ENCODE measurements around the gene MEF2A.
"Not testable (repeated sequence)": the region's sequence is repeated elsewhere in the genome, so short reads cannot be mapped to it uniquely, and the experiment has no call there.

Gene MEF2A

DNA sequence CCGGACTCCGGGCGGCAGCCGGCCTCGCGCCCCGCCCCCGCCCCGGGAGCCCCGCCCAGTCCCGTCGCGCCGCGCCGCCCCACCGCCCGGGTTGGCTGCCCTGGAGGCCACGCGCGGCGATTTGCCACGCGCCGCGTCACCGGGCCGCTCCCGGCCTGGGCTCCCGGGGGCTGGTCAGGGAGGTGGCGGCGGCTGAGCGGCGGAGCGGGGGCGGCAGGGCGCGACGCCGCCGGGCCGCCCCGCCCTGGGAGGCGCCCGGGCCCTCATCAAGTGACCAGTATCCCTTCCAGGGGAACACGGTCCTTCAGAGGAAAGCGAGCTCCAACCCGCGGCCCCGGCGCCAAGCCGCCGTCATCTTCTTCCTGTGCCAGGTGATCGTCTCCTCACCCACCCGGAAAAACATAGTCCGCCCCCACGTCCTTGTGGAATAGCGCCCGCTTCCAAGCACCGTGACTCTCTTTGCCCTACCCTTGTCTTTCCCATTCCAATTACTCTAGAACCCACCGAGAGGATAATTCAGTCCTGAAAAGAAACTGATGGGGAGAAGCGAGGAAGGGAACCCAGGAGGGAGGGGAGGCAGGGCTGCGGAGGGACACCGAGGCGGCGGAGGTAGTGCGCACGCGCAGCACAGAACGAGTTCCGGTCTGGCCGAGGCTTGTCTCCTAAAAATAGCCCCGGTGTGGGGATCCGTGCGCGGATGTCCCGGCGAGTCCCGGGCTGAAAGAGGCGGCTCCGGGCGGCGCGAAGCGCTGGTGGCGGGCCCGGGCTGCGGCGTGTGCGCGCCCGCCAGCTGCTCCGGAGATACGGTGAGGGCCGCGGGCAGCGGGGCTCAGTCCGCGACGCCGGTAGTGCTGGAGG lies at the start of gene MEF2A:
Gene MEF2A, plus strand, starts transcription at position 686 of the 858 bp plus-strand sequence. CDS start 67,136 bp downstream, outside the sequence.
- CTCF ChIA-PET, result no interaction called here
- POLR2A ChIA-PET, result interaction anchor here (0.5 to 1.4 kb wide), 3 partner anchors 10 to 123 kb away, joined by 3 read pairs; no protein-coding TSS in a partner anchor
- TF ChIP-seq CTCF (IDR thresholded peaks at IDR 0.05; ENCODE audit: insufficient read depth, low read length, missing control alignments), result no peak

DNA sequence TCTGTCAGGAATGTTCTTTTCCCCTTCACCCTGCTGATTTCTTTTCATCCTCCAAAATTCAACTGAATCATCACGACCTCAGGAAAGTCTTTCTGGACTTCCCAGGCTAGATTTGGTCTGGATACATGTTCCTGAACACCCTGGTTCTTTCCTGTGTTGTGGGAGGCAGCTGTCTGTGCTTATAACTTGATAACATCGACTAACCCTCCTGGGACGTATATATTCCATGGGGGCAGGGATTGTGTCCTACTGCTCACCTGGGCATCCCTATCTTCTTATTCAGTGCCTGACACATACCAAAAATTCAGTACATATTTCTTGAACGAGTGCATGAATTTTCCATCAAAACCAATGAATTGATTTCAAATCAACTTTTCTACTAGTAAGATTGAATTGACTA lies 47.6 kb upstream of the MEF2A start:
- no peak overlapping the region for H3K4me3 ChIP-seq (ENCODE audit: low read depth, low read length)
- ChIA-PET POLR2A (no interaction called here), CTCF (no interaction called here)
- no peak for DNase-seq (ENCODE audit: low read depth, low spot score)
- TF ChIP-seq CTCF (IDR thresholded peaks at IDR 0.05; ENCODE audit: insufficient read depth, low read length, missing control alignments), result no peak

More for the DNA sequence above, at the start of gene MEF2A:
- DNase-seq (ENCODE audit: low read depth, low spot score), result peak; percentile 72
- H3K4me3 ChIP-seq (ENCODE audit: low read depth, low read length), result peak within 1 kb of the TSS; percentile 89

DNA sequence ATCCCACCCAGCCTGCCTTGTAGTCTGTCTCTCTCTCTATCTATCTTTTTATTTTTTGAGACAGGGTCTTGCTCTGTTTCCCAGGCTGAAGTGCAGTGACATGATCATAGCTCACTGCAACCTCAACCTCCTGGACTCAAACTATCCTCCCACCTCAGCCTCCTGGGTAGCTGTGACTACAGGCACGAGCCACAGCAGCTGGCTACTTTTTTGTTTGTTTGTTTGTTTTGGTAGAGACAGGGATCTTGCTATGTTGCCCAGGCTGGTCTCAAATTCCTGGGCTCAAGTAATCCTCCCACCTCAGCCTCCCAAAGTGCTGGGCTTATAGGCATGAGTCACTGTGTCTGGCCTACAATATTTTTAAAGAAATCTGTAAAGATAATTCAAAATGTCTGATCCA lies 46.4 kb upstream of the MEF2A start:
- H3K4me3 ChIP-seq (ENCODE audit: low read depth, low read length); POLR2A ChIA-PET; CTCF ChIA-PET; DNase-seq (ENCODE audit: low read depth, low spot score): not testable (repeated sequence)

DNA sequence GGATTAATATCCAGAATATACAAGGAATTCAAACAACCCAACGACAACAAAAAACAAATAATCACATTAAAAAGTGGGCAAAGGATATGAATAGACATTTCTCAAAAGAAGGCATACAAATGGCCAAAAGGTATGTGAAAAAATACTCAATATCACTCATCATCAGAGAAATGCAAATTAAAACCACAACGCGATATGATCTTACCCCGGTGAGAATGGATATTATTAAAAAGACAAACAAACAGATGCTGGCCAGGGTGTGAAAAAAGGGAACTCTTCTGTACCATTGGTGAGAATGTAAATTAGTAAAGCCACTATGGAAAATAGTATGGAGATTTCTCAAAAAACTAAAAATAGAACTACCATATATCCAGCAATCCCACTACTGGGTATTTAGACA lies 43.5 kb upstream of the MEF2A start:
- H3K4me3 ChIP-seq (ENCODE audit: low read depth, low read length), result no peak overlapping the region
- ChIA-PET POLR2A (no interaction called here), CTCF (no interaction called here)
- no peak for TF ChIP-seq CTCF (IDR thresholded peaks at IDR 0.05; ENCODE audit: insufficient read depth, low read length, missing control alignments)
- no peak for DNase-seq (ENCODE audit: low read depth, low spot score)

GRCh38 chr15:99526176-99526575 lies 39.6 kb upstream of the MEF2A start:
- POLR2A ChIA-PET, result no interaction called here
- CTCF ChIA-PET, result no interaction called here
- no peak overlapping the region for H3K4me3 ChIP-seq (ENCODE audit: low read depth, low read length)
- TF ChIP-seq CTCF (IDR thresholded peaks at IDR 0.05; ENCODE audit: insufficient read depth, low read length, missing control alignments), result no peak
- DNase-seq (ENCODE audit: low read depth, low spot score), result no peak

DNA sequence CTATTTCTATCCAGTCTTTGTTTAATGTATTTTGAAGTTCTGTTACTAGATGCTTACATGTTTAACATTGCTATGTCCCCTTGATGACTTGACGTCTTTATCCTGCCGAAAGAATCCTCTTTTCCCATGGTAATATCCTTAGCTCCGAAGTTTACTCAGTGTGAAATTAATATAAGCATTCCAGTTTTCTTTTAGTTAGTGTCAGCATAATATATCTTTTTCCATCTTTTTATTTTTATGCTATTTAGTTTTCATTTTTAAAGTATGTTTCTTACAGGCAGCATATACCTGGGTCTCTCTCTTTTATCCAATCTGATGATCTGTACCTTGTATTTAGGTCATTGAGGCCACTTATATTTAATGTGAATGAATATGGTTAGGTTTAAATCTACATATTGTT lies 39.1 kb upstream of the MEF2A start:
- no peak for TF ChIP-seq CTCF (IDR thresholded peaks at IDR 0.05; ENCODE audit: insufficient read depth, low read length, missing control alignments)
- H3K4me3 ChIP-seq (ENCODE audit: low read depth, low read length), result no peak overlapping the region
- CTCF ChIA-PET, result no interaction called here
- DNase-seq (ENCODE audit: low read depth, low spot score), result no peak
- POLR2A ChIA-PET, result no interaction called here
